HCT116 (cell line): ENCODE measurements around the gene NEURL3. TPM values are rescaled to one million over a fixed set of nuclear protein-coding genes. Genes with fewer than 3 reads are reported as not detected.

ENCODE experiments used
- ATAC-seq: fragments of 200-7000 bp; cut with Tn5 transposase; 2 replicates; pipeline ENCODE4 v1.9.1; 2020; ENCODE audit warnings: mild to moderate bottlenecking, moderate library complexity
- BruUV-seq: library from RNA; stranded (reverse); fragments of 400-500 nt; replicated peaks from 2 replicates; lab custom pipeline; 2021; lab: Mats Ljungman, UMichigan
- CTCF ChIA-PET: fragments of 300-600 bp; sonication (Branson Sonifier 250); formaldehyde crosslinking; loops from one replicate; lab custom pipeline; 2021; ENCODE audit warnings: antibody characterized with exemption; lab: Charles Lee
- POLR2A ChIA-PET: fragments of 300-600, 350-600 bp; sonication (Branson Sonifier 250); formaldehyde crosslinking; loops from one replicate; lab custom pipeline; 2021; ENCODE audit warnings: antibody characterized with exemption; lab: Charles Lee
- RAD21 ChIA-PET, 2 experiments: fragments of 300-600 bp; sonication (Branson Sonifier 250); formaldehyde crosslinking; loops; one replicate each; lab custom pipeline; 2023; ENCODE audit warnings: low total read pairs in 2 of 2; ENCODE audit not compliant: uncharacterized antibody in 2 of 2, unreplicated experiment in 2 of 2, low non-redundant PET in 1 of 2; lab: Charles Lee
- DNase-seq: peaks from one replicate; pipeline ENCODE4 v3.0.0-alpha.2; 2010; ENCODE audit warnings: low read depth, low spot score
- H2AFZ ChIP-seq: fragments of 200-600 bp; shearing (Covaris generic), sonication (generic); 2 replicates; pipeline ENCODE4 v1.6.1; 2017; ENCODE audit warnings: low read depth, mixed run types, mixed read lengths, antibody characterized with exemption, low read length; ENCODE audit not compliant: poor library complexity, severe bottlenecking
- H3K27ac ChIP-seq: 2 replicates; pipeline ENCODE4 v1.5.1; 2012; ENCODE audit warnings: low read depth, low read length
- H3K27me3 ChIP-seq: fragments of 200-600 bp; sonication (generic); 2 replicates; pipeline ENCODE4 v1.6.1; 2016; ENCODE audit warnings: mixed run types, low read length, mixed read lengths; ENCODE audit not compliant: insufficient read depth
- H3K36me3 ChIP-seq, 2 experiments: fragments of 200-500 bp in 1 of 2; fragments of 200-600 bp in 1 of 2; sonication (Bioruptor generic) in 1 of 2; sonication (generic) in 1 of 2; 2 replicates each; pipeline versions ENCODE4 v1.5.1 to v1.6.1; 2014 to 2016; ENCODE audit warnings: low read length in 2 of 2, inconsistent platforms in 1 of 2, mixed read lengths in 1 of 2, mixed run types in 1 of 2; ENCODE audit not compliant: insufficient read depth in 2 of 2, control insufficient read depth in 1 of 2
- H3K4me1 ChIP-seq, 2 experiments: fragments of 200-600 bp in 1 of 2; sonication (generic) in 1 of 2; 2 replicates each; pipeline versions ENCODE4 v1.5.1 to v1.6.1; 2012 to 2017; ENCODE audit warnings: low read length in 2 of 2, inconsistent platforms in 1 of 2, mild to moderate bottlenecking in 1 of 2, mixed read lengths in 1 of 2, mixed run types in 1 of 2, moderate library complexity in 1 of 2; ENCODE audit not compliant: insufficient read depth in 2 of 2, control insufficient read depth in 1 of 2
- H3K4me2 ChIP-seq: fragments of 200-600 bp; sonication (generic); 2 replicates; pipeline ENCODE4 v1.6.1; 2017; ENCODE audit warnings: mixed run types, low read length, mixed read lengths
- H3K4me3 ChIP-seq, 2 experiments: fragments of 200-600 bp in 1 of 2; sonication (generic) in 1 of 2; replicated peaks in 1 of 2; 2 replicates each; pipeline ENCODE4 v1.5.1; 2011 to 2016; ENCODE audit warnings: low read length in 2 of 2, control low read depth in 1 of 2, low read depth in 1 of 2, mild to moderate bottlenecking in 1 of 2, mixed read lengths in 1 of 2, mixed run types in 1 of 2
- H3K79me2 ChIP-seq: fragments of 200-600 bp; sonication (generic); 2 replicates; pipeline ENCODE4 v1.6.1; 2017; ENCODE audit warnings: mild to moderate bottlenecking, mixed run types, low read length, moderate library complexity, mixed read lengths; ENCODE audit not compliant: insufficient read depth
- H3K9ac ChIP-seq: fragments of 200-600 bp; sonication (generic); 2 replicates; pipeline ENCODE4 v1.6.1; 2016; ENCODE audit warnings: low read length, mixed read lengths
- H3K9me2 ChIP-seq: fragments of 200-600 bp; sonication (generic), shearing (Covaris generic); 2 replicates; pipeline ENCODE4 v1.6.1; 2017; ENCODE audit warnings: mixed run types, mild to moderate bottlenecking, moderate library complexity; ENCODE audit not compliant: insufficient read depth
- H3K9me3 ChIP-seq, 2 experiments: fragments of 200-500 bp in 1 of 2; fragments of 200-600 bp in 1 of 2; sonication (Bioruptor generic) in 1 of 2; sonication (generic) in 1 of 2; 2 replicates each; pipeline ENCODE4 v1.6.1; 2014 to 2017; ENCODE audit warnings: low read length in 2 of 2, mixed read lengths in 2 of 2, inconsistent platforms in 1 of 2, low read depth in 1 of 2, mild to moderate bottlenecking in 1 of 2, mixed run types in 1 of 2, moderate library complexity in 1 of 2; ENCODE audit not compliant: control insufficient read depth in 1 of 2, insufficient read depth in 1 of 2
- H4K20me1 ChIP-seq: fragments of 200-600 bp; sonication (generic), shearing (Covaris generic); 2 replicates; pipeline ENCODE4 v1.6.1; 2017; ENCODE audit warnings: mixed run types, mild to moderate bottlenecking, moderate library complexity; ENCODE audit not compliant: insufficient read depth
- CEBPB ChIP-seq: IDR thresholded peaks from 2 replicates; pipeline ENCODE4 v1.6.1; 2012; ENCODE audit warnings: low read depth
- SRF ChIP-seq: IDR thresholded peaks from 2 replicates; pipeline ENCODE4 v1.6.1; 2012; ENCODE audit warnings: low read depth
- ZFX ChIP-seq: fragments of 450-650 bp; IDR thresholded peaks from 2 replicates; pipeline ENCODE4 v1.6.1; 2017
- intact Hi-C: fragments of 100-400 bp; cut with micrococcal nuclease; formaldehyde crosslinking; loops from 2 replicates; pipeline ENCODE4 v1.10.0; 2022
- total RNA-seq: library from RNA; stranded (reverse); gene quantifications from one replicate; pipeline ENCODE4 v1.2.1, GENCODE V29; 2021; ENCODE audit not compliant: unreplicated experiment

NEURL3 gene
- total RNA-seq, 1 experiment from 2014 or later = not detected

DNA sequence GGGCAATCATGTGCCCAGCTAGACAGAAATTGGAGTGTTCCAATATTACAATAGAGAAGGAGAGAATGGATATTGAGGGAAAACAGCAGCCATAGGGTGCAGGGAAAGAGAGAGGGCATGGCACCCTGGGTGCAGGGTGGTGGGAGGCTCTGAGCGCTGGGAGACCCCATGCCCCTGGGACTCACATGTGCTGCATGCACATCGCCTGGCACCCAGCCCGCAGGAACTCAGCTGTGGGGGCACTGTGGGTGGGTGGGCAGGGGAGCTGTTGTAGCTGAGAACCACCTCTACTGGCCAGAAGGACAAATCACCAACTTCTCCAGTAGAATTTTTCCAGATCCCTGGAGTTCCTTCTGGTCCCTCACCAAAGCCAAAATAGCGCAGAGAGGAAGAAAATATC is 7.2 kb upstream of the NEURL3 start:
- no TSS peak for BruUV-seq
- Histone ChIP-seq H3K9me3 (peaks cover 0 to 4% of the 10 kb centered on the region in 2 experiments; a peak in 1 of 4 replicates), H3K9me2 (no peaks in the 10 kb centered on the region), H3K79me2 (no peaks in the 10 kb centered on the region), H3K4me2 (no peak overlapping the region), H3K27ac (no peak overlapping the region), H3K9ac (no peak overlapping the region), H3K27me3 (no peaks in the 10 kb centered on the region; the same call in 1 of the 2 replicates), H4K20me1 (no peaks in the 10 kb centered on the region), H3K4me3 (no peak overlapping the region), H3K4me1 (peaks cover 0 to 26% of the 10 kb centered on the region in 2 experiments; a peak in 2 of 4 replicates), H2AFZ (no peak overlapping the region), H3K36me3 (no peaks in the 10 kb centered on the region)
- ChIA-PET POLR2A (interaction anchor here (0.7 kb wide), 1 partner anchor 297 kb away, joined by 4 read pairs; no protein-coding TSS in a partner anchor), CTCF (interaction anchor here (1.0 to 1.1 kb wide), 3 partner anchors 105 to 520 kb away, joined by 3 to 4 read pairs (median 3); no protein-coding TSS in a partner anchor), RAD21 (no interaction called here)
- intact Hi-C loops = no loop called here
- ATAC-seq (no peak), DNase-seq (no peak)
- no peak for TF ChIP-seq ZFX

DNA sequence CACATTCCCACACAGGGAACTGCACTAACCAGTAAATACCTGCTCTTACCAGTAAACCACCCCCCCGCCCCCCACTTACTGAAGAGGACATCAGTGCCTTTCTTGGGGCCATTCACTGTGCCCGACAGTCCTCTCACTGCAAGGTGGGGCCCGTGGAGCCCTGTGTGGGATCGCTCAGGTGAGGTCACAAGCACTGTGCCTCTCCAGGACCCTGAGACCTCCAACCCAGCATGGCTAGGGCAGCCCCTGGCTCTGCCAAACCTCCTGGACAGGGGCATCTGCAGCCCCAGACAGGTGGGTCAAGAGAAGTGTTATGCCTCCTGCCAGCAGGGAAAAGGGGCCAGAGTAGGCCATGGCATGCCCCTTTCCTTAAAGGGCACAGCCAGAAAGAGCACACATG is 6.7 kb upstream of the NEURL3 start:
- no peak for ATAC-seq
- H3K9me2 ChIP-seq = no peaks in the 10 kb centered on the region
- no peak for DNase-seq
- H3K4me2 ChIP-seq = no peak overlapping the region
- BruUV-seq = no TSS peak
- no peak overlapping the region for H3K9ac ChIP-seq
- no peak for TF ChIP-seq CEBPB
- TF ChIP-seq SRF = no peak
- peaks cover 0 to 3% of the 10 kb centered on the region in 2 experiments; a peak in 1 of 4 replicates for H3K9me3 ChIP-seq
- H3K27ac ChIP-seq = no peak overlapping the region
- no peaks in the 10 kb centered on the region for H4K20me1 ChIP-seq
- RAD21 ChIA-PET = no interaction called here
- H3K27me3 ChIP-seq = no peaks in the 10 kb centered on the region; the same call in 1 of the 2 replicates
- no peaks in the 10 kb centered on the region for H3K79me2 ChIP-seq
- H2AFZ ChIP-seq = no peak overlapping the region
- H3K36me3 ChIP-seq = no peaks in the 10 kb centered on the region
- CTCF ChIA-PET = interaction anchor here (4.4 kb wide), 1 partner anchor 105 kb away, joined by 140 read pairs; no protein-coding TSS in a partner anchor
- H3K4me3 ChIP-seq = no peak overlapping the region
- intact Hi-C loops = no loop called here
- POLR2A ChIA-PET = interaction anchor here (0.8 kb wide), 1 partner anchor 27 kb away, joined by 3 read pairs; no protein-coding TSS in a partner anchor
- H3K4me1 ChIP-seq = peaks cover 0 to 26% of the 10 kb centered on the region in 2 experiments; a peak in 2 of 4 replicates
